Stimulated activated CD4-positive, alpha-beta T cell treated with anti-CD3 and anti-CD28 coated beads, Interleukin-4, amount 100 ng/mL, for 24 hours (primary cell): ENCODE results near the gene RBMY1F.
"Not testable (repeated sequence)": the region's sequence is repeated elsewhere in the genome, so short reads cannot be mapped to it uniquely, and the experiment has no call there.

ENCODE experiments used
- DNase-seq: peaks from one replicate; pipeline ENCODE4 v3.0.0-alpha.2; 2020

The RBMY1F gene

GRCh38 chrY:22182823-22183222 is at the start of gene RBMY1F:
Gene RBMY1F, minus strand, starts transcription at chrY:22182923. Its CDS starts 1,954 bp downstream, at chrY:22180969.
- DNase-seq, result not testable (repeated sequence)

- not testable (repeated sequence) for DNase-seq
These were observed 31.6 kb downstream of the RBMY1F start for GRCh38 chrY:22151144-22151543.

- DNase-seq, result not testable (repeated sequence)
These were observed 41.6 kb downstream of the RBMY1F start for GRCh38 chrY:22141011-22141695.

GRCh38 chrY:22134719-22135118 is 48.0 kb downstream of the RBMY1F start:
- not testable (repeated sequence) for DNase-seq

- DNase-seq, result not testable (repeated sequence)
These were observed 52.2 kb downstream of the RBMY1F start for GRCh38 chrY:22130494-22130893.
